Loucy (cell line): ENCODE measurements around the gene PIGB.
A peak's percentile ranks its signal among the peaks of the same experiment; 100 is the strongest.

Experiments
- H2AFZ ChIP-seq: fragments of 200-600 bp; sonication (generic); 2 replicates; pipeline ENCODE4 v1.6.0; 2016; ENCODE audit warnings: antibody characterized with exemption, mild to moderate bottlenecking, low read length, moderate library complexity
- H3F3A ChIP-seq: fragments of 200-600 bp; 2 replicates; pipeline ENCODE4 v1.6.0; 2016; ENCODE audit warnings: antibody characterized with exemption, low read depth, mild to moderate bottlenecking
- H3K27me3 ChIP-seq: fragments of 200-600 bp; sonication (generic); 2 replicates; pipeline ENCODE4 v1.6.1; 2014; ENCODE audit warnings: low read length, mild to moderate bottlenecking; ENCODE audit not compliant: insufficient read depth, poor library complexity, severe bottlenecking
- H3K36me3 ChIP-seq: fragments of 200-600 bp; sonication (generic); 2 replicates; pipeline ENCODE4 v1.6.1; 2016; ENCODE audit warnings: low read length; ENCODE audit not compliant: insufficient read depth
- H3K4me1 ChIP-seq: fragments of 200-600 bp; sonication (generic); 2 replicates; pipeline ENCODE4 v1.5.1; 2014; ENCODE audit warnings: low read length, mild to moderate bottlenecking; ENCODE audit not compliant: insufficient read depth, poor library complexity, severe bottlenecking
- H3K4me2 ChIP-seq: fragments of 200-600 bp; sonication (generic); 2 replicates; pipeline ENCODE4 v1.6.0; 2014; ENCODE audit warnings: antibody characterized with exemption, low read length, low read depth, mild to moderate bottlenecking; ENCODE audit not compliant: poor library complexity, severe bottlenecking
- H3K4me3 ChIP-seq: fragments of 200-600 bp; sonication (generic); 2 replicates; pipeline ENCODE4 v1.5.1; 2014; ENCODE audit warnings: low read length, mild to moderate bottlenecking, mixed read lengths; ENCODE audit not compliant: poor library complexity, severe bottlenecking
- H3K79me2 ChIP-seq: fragments of 200-600 bp; sonication (generic); 2 replicates; pipeline ENCODE4 v1.6.1; 2014; ENCODE audit warnings: low read length; ENCODE audit not compliant: insufficient read depth
- H3K9ac ChIP-seq: fragments of 200-600 bp; sonication (generic); 2 replicates; pipeline ENCODE4 v1.6.0; 2014; ENCODE audit warnings: mild to moderate bottlenecking, low read depth, low read length, moderate library complexity; ENCODE audit not compliant: poor library complexity, severe bottlenecking
- H3K9me2 ChIP-seq: fragments of 200-600 bp; sonication (generic); replicated peaks from 2 replicates; pipeline ENCODE4 v1.6.1; 2016; ENCODE audit warnings: low read depth, low read length, mixed read lengths
- H3K9me3 ChIP-seq: fragments of 200-600 bp; sonication (generic); 2 replicates; pipeline ENCODE4 v1.6.1; 2014; ENCODE audit warnings: mild to moderate bottlenecking, antibody characterized with exemption, low read length, low read depth; ENCODE audit not compliant: insufficient read depth
- H4K20me1 ChIP-seq: fragments of 200-600 bp; sonication (generic); 2 replicates; pipeline ENCODE4 v1.6.0; 2014; ENCODE audit warnings: antibody characterized with exemption, low read length, mild to moderate bottlenecking; ENCODE audit not compliant: insufficient read depth, poor library complexity, severe bottlenecking
- EZH2phosphoT487 ChIP-seq: fragments of 200-600 bp; IDR thresholded peaks from 2 replicates; pipeline ENCODE4 v1.6.1; 2018; ENCODE audit warnings: antibody characterized with exemption, mild to moderate bottlenecking, moderate library complexity, borderline replicate concordance
- TF ChIP-seq, protein P1 (sequence below): fragments of 200-600 bp; sonication (generic); conservative IDR thresholded peaks from 2 replicates; pipeline ENCODE4 v1.5.1; 2014; ENCODE audit warnings: mild to moderate bottlenecking, antibody characterized with exemption, low read length

PIGB gene

DNA sequence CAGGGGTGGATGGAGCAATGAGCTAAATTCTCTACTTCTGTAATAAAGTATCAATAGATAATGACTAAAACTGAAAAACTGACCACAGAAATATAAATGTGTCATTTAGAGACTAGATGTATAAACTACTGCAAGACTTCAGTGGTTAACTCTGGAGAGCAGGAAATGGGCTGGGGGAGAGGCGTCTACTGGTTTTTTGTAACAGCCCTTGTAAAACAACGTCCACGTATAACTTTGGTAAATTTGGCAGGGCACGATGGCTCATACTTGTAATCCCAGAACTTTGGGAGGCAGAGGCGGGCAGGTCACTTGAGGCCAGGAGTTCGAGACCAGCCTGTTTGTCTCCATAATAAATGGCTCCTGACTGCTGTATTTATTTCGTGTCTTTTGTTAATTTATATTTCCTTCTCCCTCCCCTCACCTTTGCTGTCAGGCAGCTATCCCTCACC is 41.9 kb upstream of the PIGB start:
- Histone ChIP-seq H3K4me1 (peaks cover 58% of the 10 kb centered on the region), H4K20me1 (peaks cover 6% of the 10 kb centered on the region), H3K9me3 (peaks cover 8% of the 10 kb centered on the region; the same call in 1 of the 2 replicates), H3K79me2 (peaks cover 74% of the 10 kb centered on the region), H3K4me3 (peak overlapping the region; percentile 67), H3F3A (peaks cover 26% of the 10 kb centered on the region), H3K27me3 (no peaks in the 10 kb centered on the region), H2AFZ (no peak overlapping the region), H3K4me2 (peak overlapping the region; percentile 86), H3K36me3 (peaks cover 9% of the 10 kb centered on the region), H3K9ac (peak overlapping the region; percentile 79), H3K9me2 (no peaks in the 10 kb centered on the region)
- TF ChIP-seq, protein P1, sequence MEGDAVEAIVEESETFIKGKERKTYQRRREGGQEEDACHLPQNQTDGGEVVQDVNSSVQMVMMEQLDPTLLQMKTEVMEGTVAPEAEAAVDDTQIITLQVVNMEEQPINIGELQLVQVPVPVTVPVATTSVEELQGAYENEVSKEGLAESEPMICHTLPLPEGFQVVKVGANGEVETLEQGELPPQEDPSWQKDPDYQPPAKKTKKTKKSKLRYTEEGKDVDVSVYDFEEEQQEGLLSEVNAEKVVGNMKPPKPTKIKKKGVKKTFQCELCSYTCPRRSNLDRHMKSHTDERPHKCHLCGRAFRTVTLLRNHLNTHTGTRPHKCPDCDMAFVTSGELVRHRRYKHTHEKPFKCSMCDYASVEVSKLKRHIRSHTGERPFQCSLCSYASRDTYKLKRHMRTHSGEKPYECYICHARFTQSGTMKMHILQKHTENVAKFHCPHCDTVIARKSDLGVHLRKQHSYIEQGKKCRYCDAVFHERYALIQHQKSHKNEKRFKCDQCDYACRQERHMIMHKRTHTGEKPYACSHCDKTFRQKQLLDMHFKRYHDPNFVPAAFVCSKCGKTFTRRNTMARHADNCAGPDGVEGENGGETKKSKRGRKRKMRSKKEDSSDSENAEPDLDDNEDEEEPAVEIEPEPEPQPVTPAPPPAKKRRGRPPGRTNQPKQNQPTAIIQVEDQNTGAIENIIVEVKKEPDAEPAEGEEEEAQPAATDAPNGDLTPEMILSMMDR, result no peak
- TF ChIP-seq EZH2phosphoT487, result no peak

DNA sequence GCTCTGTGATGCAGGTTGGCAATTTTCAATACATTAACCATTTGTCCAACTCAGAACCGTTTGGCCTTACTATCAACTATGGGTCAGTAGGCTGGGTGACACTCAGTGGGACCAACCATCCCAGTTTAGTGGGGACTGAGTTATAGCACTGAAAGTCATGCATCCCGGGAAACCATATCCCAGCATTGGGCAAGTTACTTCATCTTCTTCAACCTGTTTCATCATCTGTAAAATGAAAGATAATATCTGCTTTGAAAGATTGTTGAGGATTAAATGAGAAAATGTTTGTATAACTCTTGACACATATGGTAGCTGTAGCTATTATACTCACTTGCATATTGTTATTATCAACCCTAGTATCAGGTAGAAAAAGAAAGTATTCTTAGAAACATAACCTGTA is 41.3 kb upstream of the PIGB start:
- Histone ChIP-seq H3K36me3 (peaks cover 9% of the 10 kb centered on the region), H3F3A (peaks cover 27% of the 10 kb centered on the region), H3K79me2 (peaks cover 74% of the 10 kb centered on the region), H3K4me3 (peak overlapping the region; percentile 67), H3K9me2 (no peaks in the 10 kb centered on the region), H3K27me3 (no peaks in the 10 kb centered on the region), H3K9ac (peak overlapping the region; percentile 79), H4K20me1 (peaks cover 6% of the 10 kb centered on the region), H3K9me3 (peaks cover 8% of the 10 kb centered on the region; the same call in 1 of the 2 replicates), H3K4me2 (peak overlapping the region; percentile 86), H3K4me1 (peaks cover 64% of the 10 kb centered on the region), H2AFZ (no peak overlapping the region)
- no peak for TF ChIP-seq EZH2phosphoT487
- TF ChIP-seq, protein P1, result no peak

DNA sequence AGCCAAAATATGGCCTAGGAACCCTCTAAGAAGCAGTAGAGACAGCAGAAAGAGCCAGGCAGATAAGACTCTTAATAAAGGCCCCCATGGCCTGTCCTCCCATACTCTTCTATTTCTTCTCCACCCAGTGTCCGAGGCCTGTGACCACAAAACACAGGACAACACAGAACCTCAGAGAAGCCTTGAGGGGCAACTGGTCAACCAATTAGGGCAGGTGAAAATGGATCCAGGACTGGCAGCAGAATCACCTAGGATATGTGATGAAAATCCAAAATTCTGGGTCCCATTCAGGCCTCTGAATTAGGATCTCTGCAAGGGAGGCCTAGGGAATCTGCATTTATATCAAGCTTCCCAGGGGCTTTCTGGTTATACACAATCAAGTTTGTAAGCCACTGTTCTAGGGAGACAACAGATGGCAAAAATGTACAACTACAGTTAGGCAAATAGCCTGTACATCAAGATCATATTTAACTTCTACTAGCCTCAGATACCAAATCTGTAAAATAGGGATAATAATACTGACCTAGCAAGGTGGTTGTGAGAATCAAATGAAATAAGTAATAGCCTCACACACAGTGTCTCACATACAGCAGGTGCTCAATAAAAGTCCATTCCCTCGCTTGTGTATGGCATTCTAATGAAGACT is 39.8 kb upstream of the PIGB start:
- H3K9ac ChIP-seq, result peak overlapping the region; percentile 59
- no peak overlapping the region for H2AFZ ChIP-seq
- H3K9me2 ChIP-seq, result no peaks in the 10 kb centered on the region
- peaks cover under 1% of the 10 kb centered on the region; the same call in 1 of the 2 replicates for H3K36me3 ChIP-seq
- peak overlapping the region; percentile 47 for H3K4me3 ChIP-seq
- H3K79me2 ChIP-seq, result peaks cover 76% of the 10 kb centered on the region
- TF ChIP-seq, protein P1, result no peak
- TF ChIP-seq EZH2phosphoT487, result no peak
- H3K9me3 ChIP-seq, result no peaks in the 10 kb centered on the region
- H3K4me1 ChIP-seq, result peaks cover 79% of the 10 kb centered on the region
- peaks cover 29% of the 10 kb centered on the region for H3F3A ChIP-seq
- peaks cover 6% of the 10 kb centered on the region for H4K20me1 ChIP-seq
- peak overlapping the region; percentile 69 for H3K4me2 ChIP-seq
- H3K27me3 ChIP-seq, result no peaks in the 10 kb centered on the region
